GM18873 (cell line): ENCODE data around the gene NDFIP1.
"Not testable (repeated sequence)": the region's sequence is repeated elsewhere in the genome, so short reads cannot be mapped to it uniquely, and the experiment has no call there.

Experiments used
- ATAC-seq: cut with Tn5 transposase; IDR thresholded peaks from one replicate; pipeline ENCODE4 v1.9.1; 2021; ENCODE audit warnings: mild to moderate bottlenecking, moderate library complexity, moderate number of reproducible peaks; ENCODE audit not compliant: unreplicated experiment, low FRiP score

Gene NDFIP1

DNA sequence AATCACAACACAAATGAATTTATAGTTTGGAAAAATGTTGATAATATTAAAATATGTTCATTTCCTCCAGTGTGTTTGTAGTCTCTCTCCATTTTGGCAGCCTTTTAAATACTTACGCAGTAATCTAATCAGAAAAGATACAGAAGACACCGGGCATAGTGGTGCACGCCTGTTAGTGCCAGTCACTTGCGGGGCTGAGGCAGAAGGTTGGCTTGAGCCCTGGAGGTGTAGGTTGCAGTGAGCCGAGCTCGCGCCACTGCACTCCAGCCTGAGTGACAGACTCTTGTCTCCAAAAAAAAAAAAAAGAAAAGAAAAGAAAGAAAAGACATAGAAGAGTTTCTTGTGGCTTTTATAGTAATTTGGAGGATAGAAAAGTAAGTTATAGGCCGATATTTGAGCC, 41.9 kb downstream of the NDFIP1 start:
- ATAC-seq = no peak

- ATAC-seq = no peak
Measured at GRCh38 chr5:142151436-142152383, 43.1 kb downstream of the NDFIP1 start.

DNA sequence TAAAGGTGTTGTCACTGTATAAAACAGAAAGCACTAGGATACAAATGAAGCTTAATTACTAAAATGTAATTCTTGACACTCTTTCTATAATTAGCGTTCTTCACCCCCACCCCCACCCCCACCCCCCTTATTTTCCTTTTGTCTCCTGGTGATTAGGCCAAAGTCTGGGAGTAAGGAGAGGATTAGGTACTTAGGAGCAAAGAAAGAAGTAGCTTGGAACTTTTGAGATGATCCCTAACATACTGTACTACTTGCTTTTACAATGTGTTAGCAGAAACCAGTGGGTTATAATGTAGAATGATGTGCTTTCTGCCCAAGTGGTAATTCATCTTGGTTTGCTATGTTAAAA, 43.8 kb downstream of the NDFIP1 start:
- ATAC-seq = no peak

DNA sequence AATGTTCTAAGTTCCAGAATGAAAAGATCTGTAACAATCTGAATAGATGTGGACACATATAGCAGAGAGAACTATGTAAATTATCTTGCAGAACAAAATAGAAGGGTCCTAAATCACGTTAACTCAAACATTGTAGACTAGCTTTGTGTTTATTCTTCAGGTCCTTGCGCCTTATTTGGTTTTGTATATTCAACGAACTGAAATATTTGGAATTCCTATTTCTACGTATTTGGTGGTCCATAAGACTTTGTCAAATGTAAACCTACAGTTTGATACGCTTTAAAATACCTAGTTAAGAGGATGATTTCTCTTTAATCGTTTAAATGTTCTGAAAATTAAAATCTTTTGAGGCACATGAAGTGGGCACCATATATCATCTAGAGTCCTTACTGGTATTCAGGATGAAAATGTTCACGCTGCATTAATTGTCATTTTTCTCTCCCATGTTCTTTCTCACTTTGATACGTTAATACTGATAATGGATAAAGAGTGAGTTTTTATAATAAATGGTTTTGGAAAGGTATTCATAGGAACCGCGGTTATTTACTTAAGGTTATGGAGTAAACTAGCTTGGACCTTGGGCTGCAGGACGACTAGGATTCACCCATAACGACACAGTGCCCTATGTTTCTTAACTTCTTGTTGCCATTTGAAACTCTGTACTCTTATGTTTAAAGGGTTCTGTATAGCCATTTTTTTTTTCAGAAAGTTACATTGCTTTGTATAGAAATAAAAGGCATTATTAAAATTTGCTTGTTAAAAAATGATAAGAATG, 45.3 kb downstream of the NDFIP1 start:
- no peak for ATAC-seq

- ATAC-seq = not testable (repeated sequence)
Measured at GRCh38 chr5:142154449-142154841, 45.9 kb downstream of the NDFIP1 start.

GRCh38 chr5:142156839-142157463, 48.4 kb downstream of the NDFIP1 start:
- ATAC-seq = no peak

DNA sequence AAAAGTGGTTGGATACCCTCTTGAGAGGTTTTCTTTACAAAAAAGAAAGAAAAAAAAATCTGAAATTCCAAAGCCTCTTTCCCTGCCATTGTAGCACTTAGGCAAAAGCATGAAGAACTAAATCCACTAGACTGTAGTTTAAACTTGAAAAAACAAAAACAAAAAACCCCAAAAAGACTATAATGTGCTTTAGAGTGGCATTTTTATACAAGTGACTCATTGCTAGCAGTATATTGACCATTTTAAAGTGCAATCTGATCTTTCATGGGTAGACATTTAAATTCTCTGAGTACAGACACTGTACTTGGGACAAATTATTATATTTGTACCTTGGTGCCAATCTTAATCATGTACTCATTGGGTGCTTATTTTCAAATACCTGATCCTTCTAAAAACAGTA, 50.8 kb downstream of the NDFIP1 start:
- no peak for ATAC-seq

DNA sequence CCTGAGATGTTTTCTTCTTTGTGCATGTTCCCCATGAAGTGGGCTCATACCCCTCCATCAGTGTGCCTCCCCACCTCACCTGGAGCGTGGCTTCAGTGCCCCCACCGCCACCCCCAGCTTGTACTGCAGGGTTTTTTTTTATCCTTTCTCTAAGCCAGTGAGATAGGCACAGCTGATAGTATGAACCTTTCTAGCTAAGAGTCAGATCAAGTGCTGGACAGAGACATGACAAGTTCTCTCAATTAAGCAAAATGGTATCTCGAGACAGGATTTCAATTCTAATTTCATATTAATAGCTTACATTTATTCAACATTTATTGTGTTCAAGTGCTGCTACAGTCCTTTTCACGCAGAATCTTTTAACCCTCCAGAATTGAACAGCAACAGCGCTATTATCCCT, 55.7 kb downstream of the NDFIP1 start:
- ATAC-seq = no peak

- ATAC-seq = no peak
Measured at GRCh38 chr5:142166754-142167153, 58.2 kb downstream of the NDFIP1 start.

GRCh38 chr5:142167458-142167857, 58.9 kb downstream of the NDFIP1 start:
- no peak for ATAC-seq

- ATAC-seq = no peak
Measured at GRCh38 chr5:142168365-142168764, 59.8 kb downstream of the NDFIP1 start.

- ATAC-seq = no peak
Measured at GRCh38 chr5:142170254-142170953, 61.8 kb downstream of the NDFIP1 start.

GRCh38 chr5:142171270-142171669, 62.7 kb downstream of the NDFIP1 start:
- no peak for ATAC-seq

GRCh38 chr5:142175039-142175438, 66.5 kb downstream of the NDFIP1 start:
- no peak for ATAC-seq

- no peak for ATAC-seq
Measured at GRCh38 chr5:142175461-142176142, 67.0 kb downstream of the NDFIP1 start.

- ATAC-seq = no peak
Measured at GRCh38 chr5:142176255-142176654, 67.7 kb downstream of the NDFIP1 start.

DNA sequence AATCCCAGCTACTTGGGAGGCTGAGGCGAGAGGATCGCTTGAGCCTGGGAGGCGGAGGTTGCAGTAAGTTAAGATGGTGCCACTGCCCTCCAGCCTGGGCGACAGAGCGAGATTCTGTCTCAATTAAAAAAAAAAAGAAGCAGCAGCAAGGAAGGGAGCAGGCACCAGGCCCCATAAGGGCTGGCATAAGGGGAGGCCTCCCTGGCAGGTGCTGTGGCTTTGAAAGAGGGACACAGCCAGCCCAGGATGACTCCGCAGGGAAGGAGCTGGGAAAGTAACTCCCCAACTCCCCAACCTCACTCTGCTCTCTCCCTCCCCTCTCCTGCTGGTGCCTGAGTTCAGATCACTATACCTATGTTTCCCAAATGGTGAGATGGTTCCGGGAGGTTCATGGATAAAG, 70.1 kb downstream of the NDFIP1 start:
- ATAC-seq = no peak

- no peak for ATAC-seq
Measured at GRCh38 chr5:142179776-142180387, 71.3 kb downstream of the NDFIP1 start.

GRCh38 chr5:142181096-142181495, 72.5 kb downstream of the NDFIP1 start:
- ATAC-seq = no peak
